Amygdala (tissue), 56 donors: ENCODE data around the gene COG7.
"Not testable (repeated sequence)": the region's sequence is repeated elsewhere in the genome, so short reads cannot be mapped to it uniquely, and the experiment has no call there.

Source experiments
- DNase-seq, 56 donors: peaks; one replicate each; lab custom pipeline; 2025; lab: John Stamatoyannopoulos, UW

The COG7 gene

DNA sequence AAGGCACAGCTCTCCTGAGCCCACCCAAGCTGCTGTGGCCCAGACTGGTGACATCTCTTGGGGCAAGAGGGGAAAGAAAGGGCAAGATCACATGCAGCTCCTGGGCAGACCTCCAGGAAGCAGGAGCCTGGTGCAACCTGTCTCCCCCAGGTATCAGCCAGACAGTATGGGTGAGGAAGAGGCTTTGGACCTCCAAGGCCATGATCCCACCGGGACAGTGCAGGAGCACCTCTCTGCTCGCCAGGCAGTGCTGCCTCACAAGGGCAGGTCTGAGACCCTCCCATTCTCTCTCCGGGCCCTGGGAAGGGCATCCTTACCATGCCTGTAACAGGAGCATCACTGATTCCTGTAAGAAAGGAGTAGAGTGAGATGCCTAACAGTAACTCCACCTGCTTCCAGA lies 25.6 kb upstream of the COG7 start:
- no peak for DNase-seq

DNA sequence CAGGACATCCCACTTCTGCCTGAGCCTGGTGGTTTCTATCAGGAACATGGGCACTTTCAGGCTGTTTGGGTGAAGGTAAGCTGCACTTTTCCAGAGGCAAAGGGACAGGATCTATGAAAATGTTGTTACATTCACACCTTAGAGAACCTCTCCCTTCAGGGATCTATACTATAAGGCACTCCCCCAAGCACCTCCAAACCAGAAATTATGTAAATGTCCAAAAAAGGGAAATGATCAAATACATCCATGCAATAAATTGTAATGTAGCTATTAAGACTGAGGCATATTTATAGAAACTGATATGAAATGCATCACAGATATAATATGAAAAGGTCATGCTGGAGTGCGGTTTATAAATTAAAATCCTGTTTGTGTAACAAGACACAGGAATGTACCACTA lies 23.3 kb upstream of the COG7 start:
- no peak for DNase-seq

DNA sequence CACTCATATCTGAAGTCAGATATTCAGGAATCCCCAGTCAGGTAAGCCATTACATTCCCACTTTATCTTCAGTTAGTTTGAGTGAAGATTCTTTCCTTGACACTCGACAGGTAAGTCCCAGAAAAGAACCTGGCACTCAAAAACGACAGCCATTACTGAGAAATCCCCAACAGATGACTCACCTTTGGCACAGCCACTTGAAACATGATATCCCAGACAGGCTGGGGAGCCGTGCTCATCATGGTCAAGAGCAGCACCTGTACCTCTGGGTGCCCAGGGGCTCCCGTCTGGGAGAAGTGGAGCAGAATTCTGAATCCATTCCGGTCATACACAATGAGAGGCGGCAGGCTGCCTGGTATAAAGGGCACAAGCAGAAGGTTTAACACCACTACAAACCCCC lies 16.8 kb upstream of the COG7 start:
- DNase-seq = no peak

DNA sequence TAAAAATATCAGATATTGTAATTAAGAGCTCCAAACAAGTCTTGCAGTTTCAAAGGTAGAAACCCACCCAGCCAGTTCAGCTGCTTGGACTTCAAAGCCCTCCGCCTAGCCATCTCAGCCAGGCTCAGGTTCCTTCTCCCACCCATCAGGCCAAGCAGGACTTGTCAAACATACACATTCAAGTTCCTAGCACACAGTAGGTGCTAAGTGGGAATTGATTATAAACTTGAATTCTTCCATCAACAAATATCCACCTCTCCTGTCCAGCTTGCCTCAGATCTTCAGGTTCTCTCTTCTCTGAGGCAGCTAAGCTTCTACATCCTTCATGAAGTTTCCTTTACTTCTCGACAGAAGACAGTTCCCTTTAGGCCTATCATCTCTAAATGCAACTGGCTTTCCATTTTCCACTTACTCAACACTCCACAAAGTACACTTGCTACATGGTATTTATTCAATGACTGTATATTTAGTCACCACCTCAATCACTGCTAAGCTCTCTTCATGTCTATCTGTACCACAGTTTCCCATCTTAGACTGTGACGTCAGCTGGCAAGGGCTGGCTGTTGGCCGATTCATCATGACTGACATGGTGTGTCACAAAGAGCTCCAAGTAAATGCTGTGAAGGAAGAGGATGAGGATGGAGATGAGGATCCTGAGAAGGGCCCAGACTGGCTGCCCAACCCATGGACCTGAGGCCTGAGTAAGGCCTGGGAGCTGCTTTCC lies 13.3 kb upstream of the COG7 start:
- no peak for DNase-seq

DNA sequence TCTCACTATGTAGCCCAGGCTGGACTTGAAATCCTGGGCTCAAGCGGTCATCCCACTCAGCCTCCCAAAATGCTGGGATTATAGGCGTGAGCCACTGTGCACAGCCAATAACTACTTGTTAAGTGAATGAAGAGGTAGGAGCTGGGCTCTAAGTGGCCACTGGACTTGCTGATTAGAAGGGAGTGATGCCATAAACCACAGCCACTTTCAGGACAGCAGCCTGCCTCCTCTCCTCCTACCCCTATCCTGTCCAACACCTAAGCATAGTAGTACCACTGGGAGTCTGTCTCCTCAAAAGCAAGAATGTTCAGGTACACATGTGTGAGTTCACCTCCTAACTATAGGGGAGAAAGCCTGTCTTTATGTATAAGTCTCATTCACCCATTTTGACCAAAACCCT lies 12.2 kb upstream of the COG7 start:
- DNase-seq = no peak

DNA sequence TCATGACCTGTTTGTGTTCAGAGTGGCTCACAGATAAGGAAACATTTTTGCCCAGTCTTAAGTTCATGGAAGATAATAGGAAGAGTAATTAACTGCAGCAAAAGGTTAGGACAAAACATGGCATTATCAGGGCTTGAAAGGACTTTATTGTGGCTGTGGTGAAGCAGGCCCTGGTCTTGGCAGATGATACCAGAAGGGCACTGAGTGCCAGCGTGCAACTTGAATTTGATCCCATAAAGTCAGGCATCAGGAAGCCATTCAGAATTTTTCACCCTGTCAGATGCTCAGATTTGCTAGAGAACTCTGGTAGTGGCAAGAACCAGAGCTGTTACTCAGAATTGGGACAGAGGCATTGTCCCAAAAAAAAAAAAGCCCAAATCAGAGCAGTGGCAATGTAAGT lies 11.2 kb upstream of the COG7 start:
- DNase-seq = peak in 32 of 56 donors; percentile 1 to 58 (median 20)

DNA sequence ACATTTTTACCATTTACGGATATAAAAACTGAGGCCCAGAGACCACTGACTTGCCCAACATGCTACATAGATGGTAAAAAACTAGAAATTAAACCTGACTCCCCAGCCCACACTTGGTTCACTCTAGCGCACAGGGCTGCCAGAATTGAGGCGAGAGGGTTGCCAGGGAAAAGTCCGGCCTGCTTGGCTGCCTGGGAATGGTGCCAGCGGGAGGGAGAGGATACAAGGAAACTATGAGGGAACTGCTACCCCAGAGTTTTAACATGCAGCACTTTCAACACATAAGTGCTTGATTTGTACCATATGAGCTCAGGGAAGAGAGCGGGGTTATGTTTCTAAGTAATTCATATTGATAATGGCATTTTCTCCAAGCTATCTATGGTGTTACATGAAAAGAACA lies 10.0 kb upstream of the COG7 start:
- peak in 50 of 56 donors; percentile 1 to 82 (median 33) for DNase-seq

DNA sequence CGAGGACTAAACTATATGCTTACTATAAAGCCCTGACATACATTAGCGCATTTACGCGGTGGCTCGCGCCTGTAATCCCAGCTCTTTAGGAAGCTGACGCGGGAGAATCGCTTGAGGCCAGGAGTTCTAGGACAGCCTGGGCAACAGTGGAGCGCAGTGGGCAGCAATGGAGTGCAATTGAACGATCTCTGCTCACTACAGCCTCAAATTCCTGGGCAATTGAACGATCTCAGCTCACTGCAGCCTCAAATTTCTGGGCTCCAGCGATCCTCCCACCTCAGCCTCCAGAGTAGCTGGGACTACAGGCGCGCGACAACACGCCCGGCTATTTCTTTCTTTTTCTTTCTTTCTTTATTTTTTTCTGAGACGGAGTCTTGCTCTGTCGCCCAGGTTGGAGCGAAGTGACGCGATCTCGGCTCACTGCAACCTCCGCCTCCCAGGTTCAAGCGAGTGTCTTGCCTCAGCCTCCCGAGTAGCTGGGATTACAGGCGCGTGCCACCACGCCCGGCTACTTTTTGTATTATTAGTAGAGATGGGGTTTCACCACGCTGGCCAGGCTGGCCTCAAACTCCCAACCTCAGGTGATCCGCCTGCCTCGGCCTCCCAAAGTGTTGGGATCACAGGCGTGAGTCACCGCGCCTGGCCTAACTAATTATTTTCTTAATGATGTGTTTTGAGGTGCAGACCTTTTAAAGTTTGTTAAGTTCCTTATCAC lies 506 bp upstream of the COG7 start:
- DNase-seq = no peak

DNA sequence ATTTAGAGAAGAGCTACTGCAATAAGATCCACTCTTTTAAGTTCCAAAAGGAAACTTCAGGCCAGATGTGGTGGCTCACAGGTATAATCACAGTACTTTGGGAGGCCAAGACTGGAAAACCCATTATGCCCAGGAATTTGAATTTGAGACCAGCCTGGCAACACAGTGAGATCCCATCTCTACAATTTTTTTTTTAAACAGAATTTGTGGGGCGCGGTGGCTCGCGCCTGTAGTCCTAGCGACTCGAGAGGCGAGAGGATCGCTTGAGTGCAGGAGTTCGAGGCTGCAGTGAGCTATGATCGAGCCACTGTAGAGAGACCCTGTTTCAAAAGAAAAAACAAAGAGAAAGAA lies 793 bp downstream of the COG7 start:
- DNase-seq = no peak

DNA sequence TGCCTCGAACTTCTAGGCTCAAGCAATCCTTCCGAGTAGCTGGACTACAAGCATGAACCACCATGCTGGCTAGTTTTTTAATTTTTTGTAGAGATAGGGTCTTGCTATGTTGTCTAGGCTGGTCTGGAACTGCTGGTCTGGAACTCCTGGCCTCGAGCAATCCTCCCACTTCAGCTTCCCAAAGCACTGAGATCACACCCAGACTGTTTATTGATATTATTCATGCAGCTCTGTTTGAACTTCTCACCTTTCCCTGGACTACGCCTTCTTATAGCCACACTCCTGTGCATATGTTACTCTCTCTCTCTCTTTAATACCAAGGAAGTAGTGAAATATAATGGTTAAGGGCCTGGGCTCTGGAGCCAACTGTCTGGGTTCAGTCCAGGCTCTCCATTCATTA lies 4.6 kb downstream of the COG7 start:
- no peak for DNase-seq

DNA sequence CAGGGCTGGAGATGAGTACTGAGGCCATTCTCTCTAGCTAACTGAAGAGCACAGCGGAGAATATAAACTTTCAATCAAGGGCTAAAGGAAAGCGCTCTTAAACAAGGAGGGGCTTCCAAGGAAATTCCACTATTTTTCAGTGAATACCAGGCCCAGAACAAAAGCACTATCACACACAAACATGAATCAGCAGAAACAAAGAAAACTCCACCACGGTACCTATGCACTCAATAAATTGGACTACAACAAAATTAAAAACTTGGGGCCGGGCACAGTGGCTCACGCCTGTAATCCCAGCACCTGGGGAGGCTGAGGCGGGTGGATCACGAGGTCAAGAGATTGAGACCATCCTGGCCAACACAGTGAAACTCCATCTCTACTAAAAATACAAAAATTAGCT lies 15.4 kb downstream of the COG7 start:
- not testable (repeated sequence) for DNase-seq

DNA sequence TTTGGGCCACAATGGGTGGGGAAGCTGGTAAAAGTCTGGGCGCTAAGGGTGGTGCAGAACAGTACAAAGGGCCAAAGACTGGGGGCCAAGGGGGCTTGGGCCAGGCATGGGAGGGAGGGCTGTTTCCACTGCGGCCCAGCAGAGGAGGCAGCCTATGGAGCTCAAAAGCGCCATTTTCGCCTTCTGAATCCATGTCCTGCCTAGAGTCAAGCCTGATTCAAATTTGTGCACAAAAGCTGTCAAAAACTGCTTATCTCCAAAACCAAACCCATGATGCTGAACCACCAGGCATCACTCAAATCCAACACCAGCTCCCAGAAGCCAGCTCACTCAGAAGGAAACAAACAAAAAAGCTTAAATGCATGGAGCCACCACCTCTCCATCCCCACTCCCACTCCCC lies 16.0 kb downstream of the COG7 start:
- DNase-seq = no peak

DNA sequence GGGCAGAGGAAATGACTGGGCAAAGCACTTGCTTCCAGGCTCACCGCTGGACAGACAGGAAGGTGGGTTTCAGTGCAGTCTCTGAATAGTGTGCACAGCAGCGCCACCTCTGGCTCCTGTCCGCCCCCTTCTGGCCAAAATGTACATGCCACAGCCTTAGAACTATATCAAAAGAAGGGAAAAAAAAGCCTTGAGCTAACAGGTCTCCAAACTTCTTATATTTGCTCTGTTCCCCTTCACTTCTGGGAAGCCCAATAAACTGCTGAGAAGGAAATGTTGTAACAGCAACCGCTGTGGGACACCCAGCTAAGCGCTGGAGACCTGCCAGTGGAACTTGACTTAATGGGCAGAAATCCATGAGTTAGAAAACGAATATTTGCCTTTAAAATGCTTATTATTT lies 17.5 kb downstream of the COG7 start:
- peak in 10 of 56 donors; percentile 3 to 23 (median 6) for DNase-seq

DNA sequence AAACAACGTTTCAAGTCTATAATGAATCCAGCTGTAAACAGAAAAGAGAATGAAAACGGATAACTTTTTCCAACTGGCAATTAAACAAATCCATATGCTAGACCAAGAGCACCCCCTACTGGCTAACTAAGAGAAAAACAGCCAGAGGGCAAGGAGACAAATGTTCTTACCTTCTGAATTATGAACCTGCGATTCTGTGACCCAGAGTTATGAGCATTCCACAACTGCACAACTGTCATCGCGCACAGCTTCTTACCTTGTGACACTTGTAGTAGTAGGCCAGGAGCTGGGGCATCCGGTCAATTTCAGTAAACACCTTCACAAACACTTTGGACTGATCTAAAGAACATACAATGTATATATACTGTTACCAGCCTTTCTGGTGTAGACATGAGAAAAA lies 18.6 kb downstream of the COG7 start:
- peak in 10 of 56 donors; percentile 1 to 18 (median 4) for DNase-seq

DNA sequence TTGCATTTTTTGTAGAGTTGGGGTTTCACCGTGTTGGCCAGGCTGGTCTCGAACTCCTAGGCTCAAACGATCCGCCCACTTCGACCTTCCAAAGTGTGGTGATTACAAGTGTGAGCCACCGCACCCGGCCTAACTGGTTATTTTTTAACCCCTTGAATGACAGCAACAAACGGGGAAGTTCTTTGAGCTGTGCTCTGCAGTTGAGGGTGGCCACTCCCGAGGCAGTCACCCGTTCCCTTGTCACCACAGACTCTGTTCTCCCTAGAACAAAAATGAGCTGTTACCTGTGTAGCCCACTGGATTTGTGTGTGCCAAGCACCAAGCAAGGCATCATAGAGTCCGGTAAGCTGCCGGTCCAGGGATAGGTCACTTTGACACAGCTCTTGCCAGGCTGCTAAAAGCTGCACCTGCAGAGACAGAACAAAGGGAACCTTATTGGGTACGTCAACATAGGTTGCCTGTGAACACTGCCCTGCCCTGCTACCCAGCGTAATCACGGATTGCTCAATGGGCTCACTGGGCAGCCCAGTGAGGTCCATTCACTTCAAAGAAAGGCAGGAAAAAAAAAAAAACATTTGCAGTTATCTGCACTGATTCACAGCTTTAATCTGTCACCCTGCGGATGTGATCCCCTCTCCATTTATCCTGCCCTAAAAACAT lies 19.6 kb downstream of the COG7 start:
- no peak for DNase-seq

DNA sequence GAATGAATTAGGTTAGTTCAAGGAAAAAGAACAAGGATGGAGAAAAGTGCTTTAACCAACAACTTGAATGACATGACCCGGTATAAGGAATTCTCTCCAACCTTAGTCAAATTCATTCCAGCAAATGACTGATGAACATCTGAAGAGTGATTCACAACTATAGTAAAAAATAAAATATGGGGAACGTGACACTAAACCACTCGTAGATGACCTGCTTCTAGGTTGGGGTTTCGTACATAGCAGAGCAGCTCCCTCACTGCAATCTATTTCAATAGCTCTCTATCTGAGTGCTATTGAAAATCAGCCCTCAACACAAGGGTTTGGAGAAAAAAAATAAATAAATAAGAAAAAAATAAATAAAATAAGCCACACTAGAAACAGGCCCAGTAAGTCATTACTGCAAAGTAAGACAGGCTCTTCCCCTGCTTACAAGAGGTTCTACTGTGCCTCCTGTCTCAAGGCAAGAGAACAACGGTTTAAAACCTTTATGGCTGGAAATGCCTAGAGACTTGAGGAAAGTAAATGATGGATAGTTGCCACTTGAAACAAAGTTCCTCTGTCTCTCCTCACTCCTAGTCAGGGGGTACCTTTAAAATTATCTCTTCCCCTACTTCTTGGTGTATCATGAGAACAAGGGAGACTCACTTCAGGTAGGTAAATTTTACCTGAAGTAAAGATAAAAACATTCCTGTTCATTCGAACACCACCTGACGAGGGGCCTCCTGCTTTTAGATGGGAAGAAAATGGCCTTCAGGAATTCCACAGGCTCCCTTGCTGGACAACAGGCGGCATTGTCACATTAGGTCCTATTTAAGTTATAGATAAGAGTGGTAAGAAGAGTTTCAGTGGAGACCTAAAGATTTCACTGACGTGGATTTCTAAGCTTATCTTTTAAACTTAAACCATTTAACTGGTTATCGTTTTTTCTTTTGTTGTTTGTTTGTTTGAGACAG lies 20.5 kb downstream of the COG7 start:
- no peak for DNase-seq

DNA sequence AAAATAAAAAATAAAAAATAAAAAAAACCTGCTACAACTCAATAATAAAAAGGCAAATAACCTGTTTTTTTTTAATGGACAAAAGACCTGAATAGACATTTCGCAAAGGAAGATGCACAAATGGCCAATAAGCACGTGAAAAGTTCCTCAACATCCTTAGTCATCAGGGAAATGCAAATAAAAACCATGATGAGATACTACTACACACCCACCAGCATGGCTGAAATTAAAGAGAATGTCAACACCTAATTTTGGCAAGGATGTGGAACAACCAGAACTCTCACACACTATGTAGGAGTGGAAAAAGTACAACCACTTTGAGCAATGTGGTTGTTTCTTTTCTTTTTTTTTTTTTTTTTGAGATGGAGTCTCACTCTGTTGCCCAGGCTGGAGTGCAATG lies 24.6 kb downstream of the COG7 start:
- peak in 2 of 56 donors; percentile 1 for DNase-seq

DNA sequence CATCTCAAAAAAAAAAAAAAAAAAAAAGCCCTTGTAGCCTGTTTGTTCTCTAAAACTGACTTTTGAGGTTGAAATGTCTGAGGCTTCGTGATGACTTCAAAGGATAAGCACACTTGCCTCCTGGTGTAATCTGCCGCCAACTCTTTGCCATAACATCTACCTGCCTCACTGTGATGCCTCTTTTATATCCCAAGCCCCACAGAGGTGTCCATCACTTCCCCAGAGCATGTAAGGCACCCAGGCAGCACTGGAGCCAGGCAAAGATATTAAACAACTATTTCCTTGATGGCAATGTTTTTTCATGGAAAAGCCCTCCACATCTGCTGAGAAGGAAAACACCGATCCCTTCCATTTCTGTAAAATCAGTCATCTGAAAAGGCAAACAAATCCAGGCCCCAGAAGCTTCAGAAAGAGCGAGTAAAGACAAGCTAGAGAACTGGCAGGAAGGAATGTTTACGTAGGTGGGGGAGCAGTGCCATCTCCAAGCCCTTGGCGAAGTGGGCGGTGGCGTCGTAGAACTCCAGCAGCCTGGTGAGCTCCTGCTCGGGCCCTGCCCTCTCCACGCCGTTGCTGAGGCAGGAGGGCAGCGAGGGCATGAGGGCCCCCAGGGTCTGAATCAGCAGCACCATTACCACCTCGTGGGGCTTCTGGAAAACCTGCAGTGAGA lies 28.6 kb downstream of the COG7 start:
- peak in 4 of 56 donors; percentile 1 to 8 (median 4) for DNase-seq

DNA sequence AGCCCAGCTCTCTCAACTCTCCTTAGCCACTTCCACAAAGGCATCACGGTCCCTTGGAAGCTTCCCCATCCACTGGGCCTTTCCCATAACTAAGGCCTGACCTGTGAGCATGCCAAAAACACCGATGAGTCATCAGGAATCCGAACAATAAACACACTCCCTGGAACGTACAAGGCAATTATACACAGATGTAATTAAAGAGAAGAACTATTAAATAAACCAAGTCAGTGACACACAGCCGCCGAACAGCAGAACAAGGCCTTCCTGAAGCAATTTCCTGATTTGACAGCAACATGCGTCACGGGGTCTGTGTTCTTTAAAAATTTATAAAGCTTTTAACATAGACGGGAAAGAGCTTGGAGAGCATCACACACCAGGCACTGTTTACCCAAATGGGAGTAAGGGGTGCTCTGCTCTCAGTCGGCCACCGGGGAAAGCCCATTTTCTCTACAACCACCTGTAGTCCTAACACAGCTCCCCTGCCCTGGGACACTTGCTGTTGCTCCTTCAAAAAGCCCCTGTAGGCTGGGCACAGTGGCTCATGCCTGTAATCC lies 29.4 kb downstream of the COG7 start:
- DNase-seq = peak in 15 of 56 donors; percentile 2 to 41 (median 13)

DNA sequence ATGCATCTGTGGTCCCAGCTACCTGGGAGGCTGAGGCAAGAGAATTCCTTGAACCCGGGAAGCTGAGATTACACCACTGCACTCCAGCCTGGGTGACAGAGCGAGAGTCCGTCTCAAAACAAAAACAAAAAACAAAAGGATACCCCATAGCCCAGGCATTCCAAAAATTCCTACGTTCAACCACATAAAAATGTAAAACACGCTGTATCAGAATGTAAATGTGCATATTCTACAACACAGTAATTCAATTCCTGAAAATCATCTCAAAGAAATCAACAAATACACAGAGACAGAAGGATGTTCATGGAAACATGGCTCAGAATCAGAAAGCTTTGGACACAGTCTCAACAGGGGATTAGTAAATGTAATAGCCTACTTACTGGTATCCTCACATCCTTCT lies 33.0 kb downstream of the COG7 start:
- DNase-seq = no peak
